Colon (tissue), 2 donors: ENCODE measurements around the gene UBAC2.

Experiments
- FAIRE-seq: peaks from 2 replicates; lab custom pipeline; 2012; peaks lifted over from hg19 to GRCh38; lab: Jason Lieb, UNC
- donor health status: control.
- donor health status: control.

UBAC2 gene

GRCh38 chr13:99418103-99418842 is 217.6 kb downstream of the UBAC2 start:
- no peak for FAIRE-seq

GRCh38 chr13:99418843-99419140 is 218.1 kb downstream of the UBAC2 start:
- FAIRE-seq: no peak

GRCh38 chr13:99419591-99420243 is 219.1 kb downstream of the UBAC2 start:
- no peak for FAIRE-seq

GRCh38 chr13:99421271-99421670 is 220.6 kb downstream of the UBAC2 start:
- FAIRE-seq: no peak

- no peak for FAIRE-seq
These were observed 221.3 kb downstream of the UBAC2 start for GRCh38 chr13:99421758-99422585.

- FAIRE-seq: no peak
These were observed 222.0 kb downstream of the UBAC2 start for GRCh38 chr13:99422586-99423220.

- no peak for FAIRE-seq
These were observed 225.1 kb downstream of the UBAC2 start for GRCh38 chr13:99425485-99426341.

GRCh38 chr13:99426426-99426825 is 225.8 kb downstream of the UBAC2 start:
- no peak for FAIRE-seq

GRCh38 chr13:99429670-99430069 is 229.0 kb downstream of the UBAC2 start:
- no peak for FAIRE-seq

GRCh38 chr13:99431927-99432608 is 231.4 kb downstream of the UBAC2 start:
- no peak for FAIRE-seq

GRCh38 chr13:99432609-99433542 is 232.2 kb downstream of the UBAC2 start:
- no peak for FAIRE-seq

- FAIRE-seq: no peak
These were observed 233.0 kb downstream of the UBAC2 start for GRCh38 chr13:99433543-99434075.

GRCh38 chr13:99434258-99434788 is 233.7 kb downstream of the UBAC2 start:
- FAIRE-seq: no peak

- no peak for FAIRE-seq
These were observed 234.5 kb downstream of the UBAC2 start for GRCh38 chr13:99435116-99435515.

- FAIRE-seq: no peak
These were observed 235.3 kb downstream of the UBAC2 start for GRCh38 chr13:99435998-99436397.
